ENCODE data around the gene CMTM4.

- TF ChIP-seq CTCF (conservative IDR thresholded peaks at IDR 0.05; ENCODE audit: low read depth in 2 of 2) (no peak), EZH2 (IDR thresholded peaks at IDR 0.05; ENCODE audit: low read depth, unreplicated experiment) (no peak), POLR2AphosphoS5 (IDR thresholded peaks at IDR 0.05; ENCODE audit: low read depth) (no peak), CREB1 (CRISPR knock-in tag; IDR thresholded peaks at IDR 0.05; ENCODE audit: low read depth) (no peak)
These were observed 28.6 kb downstream of the CMTM4 start for GRCh38 chr16:66667944-66668343.

All from GM23338 (cell line).